ENCODE data around the gene KLF5. TPM values are rescaled to one million over a fixed set of nuclear protein-coding genes. Genes with fewer than 3 reads are reported as not detected.

Gene KLF5
- total and polyA plus RNA-seq, 7 donors = 8.0 to 48.2 (median 11.6) TPM

- ATAC-seq (no peak), DNase-seq (no peak)
- whole genome bisulfite sequencing, 3 donors = 76 to 96% (median 79%) methylated on average over 4 of the region's 4 CpGs
- Histone ChIP-seq H3K4me1 (no peaks in the 10 kb centered on the region), H3K36me3 (ENCODE audit: insufficient read depth in 1 of 2, low read depth in 1 of 2) (no peaks in the 10 kb centered on the region), H3K27ac (no peak overlapping the region), H3K9me3 (peaks cover 10% of the 10 kb centered on the region), H3K27me3 (ENCODE audit: insufficient read depth in 3 of 3, low read length in 2 of 3) (no peaks in the 10 kb centered on the region), H3K4me3 (no peak overlapping the region)
- intact Hi-C loops (cut with DNase I) = no loop called here
- TF ChIP-seq CTCF (IDR thresholded peaks at IDR 0.05) = no peak
These were observed 29.6 kb downstream of the KLF5 start for GRCh38 chr13:73088332-73088935.

DNA sequence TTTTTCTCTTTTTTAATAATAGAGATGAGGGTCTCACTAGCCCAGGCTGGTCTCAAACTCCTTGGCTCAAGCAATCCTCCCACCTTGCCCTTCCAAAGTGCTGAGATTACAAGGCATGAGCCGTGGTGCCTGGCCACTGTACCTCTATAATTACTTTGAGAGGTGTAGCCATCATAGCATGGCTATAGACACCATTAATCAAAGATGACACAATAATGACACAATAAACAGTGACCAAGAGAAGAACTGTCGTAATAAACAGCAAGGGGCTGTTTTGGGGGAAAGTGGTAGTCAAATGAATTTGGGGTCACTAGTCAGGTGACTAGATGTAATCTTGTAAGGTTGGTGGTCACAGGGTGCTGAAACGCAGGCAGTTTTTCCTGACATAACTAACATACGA, 30.4 kb downstream of the KLF5 start:
- no peak for DNase-seq
- Histone ChIP-seq H3K4me3 (no peak overlapping the region), H3K9me3 (peaks cover 10% of the 10 kb centered on the region), H3K27me3 (ENCODE audit: insufficient read depth in 3 of 3, low read length in 2 of 3) (no peaks in the 10 kb centered on the region), H3K36me3 (ENCODE audit: insufficient read depth in 1 of 2, low read depth in 1 of 2) (no peaks in the 10 kb centered on the region), H3K27ac (no peak overlapping the region), H3K4me1 (no peaks in the 10 kb centered on the region)
- 80 to 97% (median 83%) methylated on average over 4 of the region's 4 CpGs for WGBS, 3 donors
- no peak for ATAC-seq
- no peak for TF ChIP-seq CTCF (IDR thresholded peaks at IDR 0.05)
- intact Hi-C loops (cut with DNase I) = no loop called here

GRCh38 chr13:73090116-73090822, 31.5 kb downstream of the KLF5 start:
- no peak overlapping the region for H3K4me3 ChIP-seq
- peaks cover 10% of the 10 kb centered on the region for H3K9me3 ChIP-seq
- no peaks in the 10 kb centered on the region for H3K36me3 ChIP-seq (ENCODE audit: insufficient read depth in 1 of 2, low read depth in 1 of 2)
- no peaks in the 10 kb centered on the region for H3K27me3 ChIP-seq (ENCODE audit: insufficient read depth in 3 of 3, low read length in 2 of 3)
- TF ChIP-seq CTCF (IDR thresholded peaks at IDR 0.05) = no peak
- no peak overlapping the region for H3K27ac ChIP-seq
- no peaks in the 10 kb centered on the region for H3K4me1 ChIP-seq
- 54 to 62% (median 56%) methylated on average over 8 of the region's 8 CpGs for WGBS, 3 donors
- DNase-seq (no peak), ATAC-seq (no peak)
- intact Hi-C loops (cut with DNase I) = no loop called here

DNA sequence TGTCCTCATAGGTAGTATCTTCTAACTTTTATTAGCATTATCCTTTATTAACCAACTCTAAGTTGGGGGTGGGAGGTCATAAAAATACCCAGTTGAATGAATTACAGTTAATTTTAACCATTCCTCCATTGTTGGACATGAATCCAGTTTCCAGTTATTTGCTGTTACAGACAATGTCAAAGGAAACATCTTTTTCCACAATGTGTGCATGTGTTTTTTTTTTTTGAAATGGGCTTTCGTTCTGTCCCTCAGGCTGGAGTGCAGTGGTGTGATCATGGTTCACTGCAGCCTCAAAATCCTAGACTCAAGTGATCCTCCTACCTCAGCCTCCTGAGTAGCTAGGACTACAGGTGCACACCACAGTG, 32.0 kb downstream of the KLF5 start:
- 34 to 92% (median 45%) methylated on average over 1 of the region's 1 CpG for WGBS, 3 donors
- no peaks in the 10 kb centered on the region for H3K36me3 ChIP-seq (ENCODE audit: insufficient read depth in 1 of 2, low read depth in 1 of 2)
- TF ChIP-seq CTCF (IDR thresholded peaks at IDR 0.05) = no peak
- no peaks in the 10 kb centered on the region for H3K27me3 ChIP-seq (ENCODE audit: insufficient read depth in 3 of 3, low read length in 2 of 3)
- intact Hi-C loops (cut with DNase I) = no loop called here
- ATAC-seq = no peak
- H3K27ac ChIP-seq = no peak overlapping the region
- H3K4me3 ChIP-seq = no peak overlapping the region
- no peak for DNase-seq
- peaks cover 10% of the 10 kb centered on the region for H3K9me3 ChIP-seq
- H3K4me1 ChIP-seq = no peaks in the 10 kb centered on the region

- no peak overlapping the region for H3K27ac ChIP-seq
These were observed 34.0 kb downstream of the KLF5 start for GRCh38 chr13:73092829-73093228.

More at GRCh38 chr13:73092829-73093228, 34.0 kb downstream of the KLF5 start:
- H3K36me3 ChIP-seq (ENCODE audit: insufficient read depth in 1 of 2, low read depth in 1 of 2) = no peaks in the 10 kb centered on the region
- no peak for TF ChIP-seq CTCF (IDR thresholded peaks at IDR 0.05)
- no peak overlapping the region for H3K4me3 ChIP-seq
- H3K4me1 ChIP-seq = no peaks in the 10 kb centered on the region
- intact Hi-C loops (cut with DNase I) = no loop called here
- ATAC-seq (no peak), DNase-seq (no peak)
- H3K27me3 ChIP-seq (ENCODE audit: insufficient read depth in 3 of 3, low read length in 2 of 3) = no peaks in the 10 kb centered on the region
- H3K9me3 ChIP-seq = peaks cover 10% of the 10 kb centered on the region

Measured in psoas muscle (tissue), 8 donors.